A673 (cell line): ENCODE measurements around the gene EPHA8. TPM values are rescaled to one million over a fixed set of nuclear protein-coding genes. Genes with fewer than 3 reads are reported as not detected.

Experiments used
- BruUV-seq: library from RNA; stranded (reverse); fragments of 400-500 nt; replicated peaks from 2 replicates; lab custom pipeline; 2021; lab: Mats Ljungman, UMichigan
- CTCF ChIA-PET: fragments of 300-600 bp; sonication (Branson Sonifier 250); formaldehyde crosslinking; loops from one replicate; lab custom pipeline; 2022; ENCODE audit warnings: antibody characterized with exemption; lab: Charles Lee
- POLR2A ChIA-PET: fragments of 300-600 bp; sonication (Branson Sonifier 250); formaldehyde crosslinking; loops from one replicate; lab custom pipeline; 2022; ENCODE audit warnings: antibody characterized with exemption; ENCODE audit not compliant: low non-redundant PET; lab: Charles Lee
- DNase-seq: peaks from one replicate; pipeline ENCODE4 v3.0.0-alpha.2; 2015; ENCODE audit warnings: low spot score
- H3K27ac ChIP-seq: fragments of 200-600 bp; sonication (generic); 2 replicates; pipeline ENCODE4 v1.5.1; 2016; ENCODE audit warnings: mixed run types, low read depth, mild to moderate bottlenecking, mixed read lengths, antibody characterized with exemption, low read length; ENCODE audit not compliant: poor library complexity, severe bottlenecking
- H3K27me3 ChIP-seq: fragments of 200-600 bp; sonication (generic); replicated peaks from 2 replicates; pipeline ENCODE4 v1.6.1; 2017; ENCODE audit warnings: mixed run types, low read depth, mild to moderate bottlenecking, mixed read lengths, antibody characterized with exemption, low read length; ENCODE audit not compliant: insufficient read depth, poor library complexity
- H3K36me3 ChIP-seq: fragments of 200-600 bp; sonication (generic); 2 replicates; pipeline ENCODE4 v1.6.1; 2016; ENCODE audit warnings: mixed run types, mild to moderate bottlenecking, mixed read lengths, antibody characterized with exemption, low read length; ENCODE audit not compliant: insufficient read depth, poor library complexity, severe bottlenecking
- H3K4me1 ChIP-seq: fragments of 200-600 bp; sonication (generic); 2 replicates; pipeline ENCODE4 v1.6.1; 2017; ENCODE audit warnings: mixed run types, mild to moderate bottlenecking, mixed read lengths, antibody characterized with exemption, low read length; ENCODE audit not compliant: insufficient read depth, poor library complexity, severe bottlenecking
- H3K4me3 ChIP-seq: fragments of 200-600 bp; sonication (generic); 2 replicates; pipeline ENCODE4 v1.5.1; 2016; ENCODE audit warnings: low read depth, mixed run types, mild to moderate bottlenecking, mixed read lengths, low read length; ENCODE audit not compliant: poor library complexity, severe bottlenecking
- H3K9me3 ChIP-seq: fragments of 200-600 bp; sonication (generic); 2 replicates; pipeline ENCODE4 v1.6.1; 2016; ENCODE audit warnings: mixed run types, low read depth, mild to moderate bottlenecking, mixed read lengths, antibody characterized with exemption, low read length; ENCODE audit not compliant: poor library complexity, severe bottlenecking
- EZH2 ChIP-seq: fragments of 200-600 bp; sonication (generic); IDR thresholded peaks from 2 replicates; pipeline ENCODE4 v1.6.1; 2017; ENCODE audit warnings: borderline replicate concordance, low read depth, mild to moderate bottlenecking, mixed read lengths, antibody characterized with exemption, low read length; ENCODE audit not compliant: poor library complexity, severe bottlenecking
- intact Hi-C: fragments of 100-400 bp; cut with micrococcal nuclease; formaldehyde crosslinking; loops from one replicate; pipeline ENCODE4 v1.10.0; 2022; ENCODE audit not compliant: unreplicated experiment
- total RNA-seq: library from RNA; stranded (reverse); gene quantifications from 2 replicates; pipeline ENCODE4 v1.2.3, GENCODE V29; 2021
- TF ChIP-seq, protein P1 (sequence below): fragments of 300-800, 200-600 bp; sonication (generic); conservative IDR thresholded peaks from 2 replicates; pipeline ENCODE4 v1.5.1; 2017; ENCODE audit warnings: low read depth, mild to moderate bottlenecking, antibody characterized with exemption, low read length, moderate library complexity, mixed read lengths

The EPHA8 gene
- total RNA-seq, 1 experiment from 2014 or later = not detected

GRCh38 chr1:22645931-22646330 lies 82.6 kb downstream of the EPHA8 start:
- no peaks in the 10 kb centered on the region for H3K36me3 ChIP-seq
- intact Hi-C loops = loop anchor here (10.0 kb wide), 1 partner anchor 531 kb away; no protein-coding TSS in a partner anchor
- H3K4me3 ChIP-seq = no peak overlapping the region
- BruUV-seq = no TSS peak
- H3K27ac ChIP-seq = no peak overlapping the region
- H3K9me3 ChIP-seq = no peaks in the 10 kb centered on the region
- no peaks in the 10 kb centered on the region for H3K27me3 ChIP-seq
- ChIA-PET POLR2A (interaction anchor here (0.8 kb wide), 1 partner anchor 53 kb away, joined by 3 read pairs; no protein-coding TSS in a partner anchor), CTCF (no interaction called here)
- H3K4me1 ChIP-seq = no peaks in the 10 kb centered on the region
- no peak for DNase-seq
- TF ChIP-seq, protein P1, sequence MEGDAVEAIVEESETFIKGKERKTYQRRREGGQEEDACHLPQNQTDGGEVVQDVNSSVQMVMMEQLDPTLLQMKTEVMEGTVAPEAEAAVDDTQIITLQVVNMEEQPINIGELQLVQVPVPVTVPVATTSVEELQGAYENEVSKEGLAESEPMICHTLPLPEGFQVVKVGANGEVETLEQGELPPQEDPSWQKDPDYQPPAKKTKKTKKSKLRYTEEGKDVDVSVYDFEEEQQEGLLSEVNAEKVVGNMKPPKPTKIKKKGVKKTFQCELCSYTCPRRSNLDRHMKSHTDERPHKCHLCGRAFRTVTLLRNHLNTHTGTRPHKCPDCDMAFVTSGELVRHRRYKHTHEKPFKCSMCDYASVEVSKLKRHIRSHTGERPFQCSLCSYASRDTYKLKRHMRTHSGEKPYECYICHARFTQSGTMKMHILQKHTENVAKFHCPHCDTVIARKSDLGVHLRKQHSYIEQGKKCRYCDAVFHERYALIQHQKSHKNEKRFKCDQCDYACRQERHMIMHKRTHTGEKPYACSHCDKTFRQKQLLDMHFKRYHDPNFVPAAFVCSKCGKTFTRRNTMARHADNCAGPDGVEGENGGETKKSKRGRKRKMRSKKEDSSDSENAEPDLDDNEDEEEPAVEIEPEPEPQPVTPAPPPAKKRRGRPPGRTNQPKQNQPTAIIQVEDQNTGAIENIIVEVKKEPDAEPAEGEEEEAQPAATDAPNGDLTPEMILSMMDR = no peak

DNA sequence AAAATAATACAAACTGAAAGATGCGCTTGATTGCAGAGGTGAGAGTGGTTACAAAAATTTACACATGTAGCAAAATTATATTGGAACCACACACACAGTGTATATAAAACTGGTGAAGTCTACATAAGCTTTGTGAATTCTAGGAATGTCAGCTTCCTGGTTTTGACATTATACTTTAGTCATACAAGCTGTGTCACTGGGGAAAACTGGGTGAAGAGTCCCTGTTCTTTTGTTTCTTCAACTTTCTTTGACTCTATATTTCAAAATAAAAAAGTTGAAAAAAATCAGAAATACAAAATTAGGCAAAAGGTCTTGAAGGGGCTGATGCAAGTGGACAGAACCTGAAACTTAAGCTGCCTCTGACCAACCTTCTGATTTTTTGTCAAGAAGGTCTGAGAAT lies 83.1 kb downstream of the EPHA8 start:
- ChIA-PET POLR2A (interaction anchor here (0.5 to 0.8 kb wide), 2 partner anchors 52 to 883 kb away, joined by 3 to 11 read pairs; no protein-coding TSS in a partner anchor), CTCF (interaction anchor here (0.5 kb wide), 1 partner anchor 627 kb away, joined by 3 read pairs; no protein-coding TSS in a partner anchor)
- intact Hi-C loops = loop anchor here (10.0 kb wide), 1 partner anchor 532 kb away; no protein-coding TSS in a partner anchor
- Histone ChIP-seq H3K27ac (no peak overlapping the region), H3K27me3 (no peaks in the 10 kb centered on the region), H3K4me3 (no peak overlapping the region), H3K9me3 (no peaks in the 10 kb centered on the region), H3K4me1 (no peaks in the 10 kb centered on the region), H3K36me3 (no peaks in the 10 kb centered on the region)
- BruUV-seq = no TSS peak
- no peak for TF ChIP-seq EZH2
- TF ChIP-seq, protein P1 = no peak
- DNase-seq = no peak

DNA sequence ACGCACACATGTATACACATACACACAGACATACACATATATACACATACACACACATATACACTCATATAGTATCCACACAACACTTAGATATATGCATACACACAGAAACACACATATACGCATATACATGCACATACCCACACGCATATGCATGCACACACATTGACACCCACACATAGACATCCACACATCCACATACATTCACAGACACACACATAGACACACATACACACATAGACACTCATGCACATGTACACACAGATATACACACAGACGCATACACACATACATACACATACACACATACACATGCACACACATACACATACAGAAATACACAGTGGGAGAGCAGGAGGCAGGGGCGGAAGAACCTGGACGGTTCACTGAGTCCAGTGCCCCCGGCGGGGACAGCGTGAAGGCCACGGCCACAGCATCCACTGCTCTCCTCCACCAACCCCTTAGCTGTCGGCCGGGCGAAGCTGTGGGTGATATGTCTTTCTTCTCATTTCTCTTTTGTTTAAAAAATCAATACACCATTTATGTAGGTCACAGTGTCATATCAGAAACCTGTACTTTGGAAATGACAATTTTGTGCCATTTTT lies 86.9 kb downstream of the EPHA8 start:
- no peaks in the 10 kb centered on the region for H3K4me1 ChIP-seq
- ChIA-PET POLR2A (no interaction called here), CTCF (no interaction called here)
- TF ChIP-seq, protein P1 = no peak
- TF ChIP-seq EZH2 = no peak
- no peaks in the 10 kb centered on the region for H3K36me3 ChIP-seq
- H3K27me3 ChIP-seq = no peaks in the 10 kb centered on the region
- intact Hi-C loops = no loop called here
- BruUV-seq = no TSS peak
- H3K27ac ChIP-seq = no peak overlapping the region
- H3K9me3 ChIP-seq = no peaks in the 10 kb centered on the region
- DNase-seq = no peak
- H3K4me3 ChIP-seq = no peak overlapping the region
